ENCODE data around the gene PARP11.

- TF ChIP-seq CTCF (IDR thresholded peaks at IDR 0.05; ENCODE audit: borderline replicate concordance, extremely low read depth, low read length, poor library complexity, severe bottlenecking) (no peak), EZH2 (IDR thresholded peaks at IDR 0.05; ENCODE audit: borderline replicate concordance, low read depth, low read length, severe bottlenecking) (no peak)
Observed at GRCh38 chr12:3790642-3791041, 82.6 kb downstream of the PARP11 start.

All from DND-41 (cell line).